ENCODE data around the gene EPB41L2. TPM values are rescaled to one million over a fixed set of nuclear protein-coding genes. Genes with fewer than 3 reads are reported as not detected.

The EPB41L2 gene
- total RNA-seq, 1 experiment from 2014 or later, result 22.5 TPM

DNA sequence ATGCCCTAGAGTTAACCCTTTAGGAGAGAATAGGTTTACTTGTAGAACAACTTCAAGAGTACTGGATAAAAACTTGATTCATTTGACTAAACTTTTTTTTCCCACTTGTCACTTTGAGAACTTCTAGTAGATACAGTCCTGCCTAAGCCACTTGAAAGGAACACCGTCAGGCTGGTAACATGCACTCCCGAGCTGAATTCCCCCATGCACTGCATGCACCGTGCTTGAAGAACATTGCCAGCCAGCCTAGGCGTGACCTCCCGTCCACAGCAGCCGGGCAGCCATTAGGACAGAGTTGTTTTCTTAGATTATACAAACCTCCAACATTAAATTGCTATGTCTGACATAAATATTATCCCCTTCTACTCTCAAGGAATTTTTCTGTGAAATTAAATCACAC is 183.2 kb downstream of the EPB41L2 start:
- DNase-seq (ENCODE audit: unreplicated experiment), result no peak
- no peaks in the 10 kb centered on the region for H3K36me3 Mint-ChIP-seq (ENCODE audit: insufficient read depth, unreplicated experiment)
- BruUV-seq (replicated peaks), result no TSS peak
- H3K4me1 Mint-ChIP-seq (ENCODE audit: insufficient read depth, unreplicated experiment), result no peaks in the 10 kb centered on the region
- H3K4me3 Mint-ChIP-seq (ENCODE audit: unreplicated experiment), result no peak overlapping the region
- no peaks in the 10 kb centered on the region for H3K27me3 Mint-ChIP-seq (ENCODE audit: insufficient read depth, unreplicated experiment)
- H3K9me3 Mint-ChIP-seq (ENCODE audit: unreplicated experiment), result no peaks in the 10 kb centered on the region
- CTCF ChIA-PET, result interaction anchor here (0.6 to 9.4 kb wide), 3 partner anchors 8 to 662 kb away, joined by 4 to 200 read pairs (median 16); no protein-coding TSS in a partner anchor
- TF ChIP-seq, protein P1, sequence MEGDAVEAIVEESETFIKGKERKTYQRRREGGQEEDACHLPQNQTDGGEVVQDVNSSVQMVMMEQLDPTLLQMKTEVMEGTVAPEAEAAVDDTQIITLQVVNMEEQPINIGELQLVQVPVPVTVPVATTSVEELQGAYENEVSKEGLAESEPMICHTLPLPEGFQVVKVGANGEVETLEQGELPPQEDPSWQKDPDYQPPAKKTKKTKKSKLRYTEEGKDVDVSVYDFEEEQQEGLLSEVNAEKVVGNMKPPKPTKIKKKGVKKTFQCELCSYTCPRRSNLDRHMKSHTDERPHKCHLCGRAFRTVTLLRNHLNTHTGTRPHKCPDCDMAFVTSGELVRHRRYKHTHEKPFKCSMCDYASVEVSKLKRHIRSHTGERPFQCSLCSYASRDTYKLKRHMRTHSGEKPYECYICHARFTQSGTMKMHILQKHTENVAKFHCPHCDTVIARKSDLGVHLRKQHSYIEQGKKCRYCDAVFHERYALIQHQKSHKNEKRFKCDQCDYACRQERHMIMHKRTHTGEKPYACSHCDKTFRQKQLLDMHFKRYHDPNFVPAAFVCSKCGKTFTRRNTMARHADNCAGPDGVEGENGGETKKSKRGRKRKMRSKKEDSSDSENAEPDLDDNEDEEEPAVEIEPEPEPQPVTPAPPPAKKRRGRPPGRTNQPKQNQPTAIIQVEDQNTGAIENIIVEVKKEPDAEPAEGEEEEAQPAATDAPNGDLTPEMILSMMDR (IDR thresholded peaks at IDR 0.05; ENCODE audit: unreplicated experiment), result no peak
- no peak overlapping the region for H3K27ac Mint-ChIP-seq (ENCODE audit: low read depth, unreplicated experiment)
- POLR2A ChIA-PET, result no interaction called here
- intact Hi-C loops (cut with micrococcal nuclease), result no loop called here

DNA sequence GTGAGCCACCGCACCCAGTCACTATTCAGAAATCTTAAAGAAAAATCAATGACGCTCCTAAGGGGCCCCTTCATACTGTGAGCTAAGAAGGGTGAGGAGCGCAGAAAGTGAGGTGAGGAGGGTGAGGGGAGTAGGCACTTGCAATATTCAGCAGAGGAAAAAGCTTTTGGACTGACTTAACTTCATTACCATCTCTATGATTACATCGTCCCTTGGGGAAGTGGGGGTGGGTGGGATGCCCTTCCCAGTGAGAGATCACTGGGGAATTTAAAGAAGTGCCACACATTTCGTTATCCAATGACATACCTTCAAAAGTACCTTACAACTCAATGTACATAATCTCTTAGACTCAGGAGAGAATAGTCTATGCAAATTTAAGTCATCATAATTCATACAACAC is 189.3 kb downstream of the EPB41L2 start:
- CTCF ChIA-PET, result interaction anchor here (0.6 to 4.8 kb wide), 17 partner anchors 11 to 832 kb away, joined by 3 to 48 read pairs (median 4); no protein-coding TSS in a partner anchor
- no peak for DNase-seq (ENCODE audit: unreplicated experiment)
- H3K4me1 Mint-ChIP-seq (ENCODE audit: insufficient read depth, unreplicated experiment), result no peaks in the 10 kb centered on the region
- POLR2A ChIA-PET, result no interaction called here
- no peaks in the 10 kb centered on the region for H3K9me3 Mint-ChIP-seq (ENCODE audit: unreplicated experiment)
- no peaks in the 10 kb centered on the region for H3K36me3 Mint-ChIP-seq (ENCODE audit: insufficient read depth, unreplicated experiment)
- no peaks in the 10 kb centered on the region for H3K27me3 Mint-ChIP-seq (ENCODE audit: insufficient read depth, unreplicated experiment)
- BruUV-seq (replicated peaks), result no TSS peak
- H3K4me3 Mint-ChIP-seq (ENCODE audit: unreplicated experiment), result no peak overlapping the region
- no peak overlapping the region for H3K27ac Mint-ChIP-seq (ENCODE audit: low read depth, unreplicated experiment)
- TF ChIP-seq, protein P1 (IDR thresholded peaks at IDR 0.05; ENCODE audit: unreplicated experiment), result no peak
- intact Hi-C loops (cut with micrococcal nuclease), result no loop called here

DNA sequence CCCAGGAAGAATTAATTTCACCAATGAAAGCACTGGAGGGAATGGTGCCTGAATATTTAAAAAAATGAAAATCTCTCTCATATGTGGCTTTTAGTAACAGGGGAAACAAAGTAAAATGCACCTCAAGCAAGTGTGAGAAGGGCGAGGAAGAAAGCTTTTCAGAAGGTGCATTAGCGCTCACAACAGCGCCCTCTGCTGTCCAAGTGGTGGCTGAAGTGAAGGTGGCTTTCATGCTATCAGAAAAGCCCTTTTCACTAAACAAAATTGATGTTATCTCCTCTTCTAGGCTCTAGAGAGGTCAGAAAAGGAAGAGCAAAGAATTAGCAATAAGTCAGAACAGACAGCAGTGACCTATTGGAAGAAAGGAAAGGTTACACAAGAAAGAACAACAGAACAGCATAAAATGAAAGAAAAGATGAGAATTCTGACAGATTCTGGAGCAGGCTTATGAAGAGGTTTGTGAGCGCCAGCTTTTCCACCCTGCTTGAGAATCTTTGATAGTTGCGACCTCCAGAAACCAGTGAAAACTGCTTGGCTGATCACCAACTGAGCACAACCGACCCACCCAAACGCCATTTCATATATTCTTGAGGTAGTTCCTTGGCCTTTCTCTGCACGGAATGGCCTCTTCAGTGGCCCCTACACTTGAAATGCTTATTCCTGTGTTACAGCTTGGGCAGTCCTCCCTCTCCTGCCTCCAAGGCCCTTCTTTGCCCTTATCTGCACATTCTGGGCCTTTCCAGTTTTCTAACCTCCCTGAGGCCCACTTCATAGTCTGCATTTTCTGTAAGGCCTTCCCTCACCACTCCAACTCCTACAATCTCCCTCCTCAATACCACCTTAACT is 190.6 kb downstream of the EPB41L2 start:
- Mint-ChIP-seq H3K4me1 (ENCODE audit: insufficient read depth, unreplicated experiment) (no peaks in the 10 kb centered on the region), H3K9me3 (ENCODE audit: unreplicated experiment) (no peaks in the 10 kb centered on the region), H3K36me3 (ENCODE audit: insufficient read depth, unreplicated experiment) (no peaks in the 10 kb centered on the region), H3K4me3 (ENCODE audit: unreplicated experiment) (no peak overlapping the region), H3K27ac (ENCODE audit: low read depth, unreplicated experiment) (no peak overlapping the region), H3K27me3 (ENCODE audit: insufficient read depth, unreplicated experiment) (no peaks in the 10 kb centered on the region)
- DNase-seq (ENCODE audit: unreplicated experiment), result peak; percentile 71
- CTCF ChIA-PET, result interaction anchor here (0.6 to 4.8 kb wide), 28 partner anchors 9 to 785 kb away, joined by 3 to 48 read pairs (median 3); no protein-coding TSS in a partner anchor
- TF ChIP-seq, protein P1 (IDR thresholded peaks at IDR 0.05; ENCODE audit: unreplicated experiment), result peak; percentile 85
- POLR2A ChIA-PET, result interaction anchor here (0.6 to 0.7 kb wide), 2 partner anchors 87 to 543 kb away, joined by 3 read pairs; no protein-coding TSS in a partner anchor
- BruUV-seq (replicated peaks), result no TSS peak
- intact Hi-C loops (cut with micrococcal nuclease), result loop anchor here (1.0 kb wide), 2 partner anchors 550 to 578 kb away; no protein-coding TSS in a partner anchor

DNA sequence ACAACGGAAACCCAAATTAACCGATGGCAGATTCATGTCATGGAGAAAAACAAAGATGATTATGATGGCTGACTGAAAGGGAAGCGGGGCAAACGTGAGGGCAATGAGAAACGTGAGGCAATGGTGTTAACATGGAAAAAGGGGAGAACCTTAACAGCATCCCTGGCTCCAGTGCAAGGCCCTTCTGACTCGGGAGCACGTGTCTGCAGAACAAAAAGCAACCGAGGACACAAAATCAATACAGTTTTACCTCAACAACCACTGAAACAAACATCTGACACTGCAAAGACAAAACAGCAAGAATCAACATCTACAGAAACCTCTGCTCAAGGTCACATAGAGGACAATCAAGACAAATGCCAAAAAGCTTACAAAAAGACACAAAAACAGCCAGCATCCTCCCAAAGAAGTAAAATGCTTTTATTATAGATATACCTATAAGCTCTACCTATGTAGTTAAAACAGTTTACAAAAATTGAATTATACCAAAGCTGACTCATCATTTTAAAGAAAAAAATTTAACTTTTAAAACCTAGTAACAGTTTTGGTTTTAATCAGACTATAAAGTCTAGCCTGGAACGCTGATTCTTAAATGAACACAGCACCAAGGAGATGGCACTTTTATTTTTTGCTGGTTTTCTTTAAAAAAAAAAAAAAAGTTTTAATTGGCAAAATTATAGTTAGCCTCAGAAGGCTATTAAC is 192.7 kb downstream of the EPB41L2 start:
- Mint-ChIP-seq H3K9me3 (ENCODE audit: unreplicated experiment) (no peaks in the 10 kb centered on the region), H3K4me3 (ENCODE audit: unreplicated experiment) (no peak overlapping the region), H3K27me3 (ENCODE audit: insufficient read depth, unreplicated experiment) (no peaks in the 10 kb centered on the region), H3K4me1 (ENCODE audit: insufficient read depth, unreplicated experiment) (no peaks in the 10 kb centered on the region), H3K36me3 (ENCODE audit: insufficient read depth, unreplicated experiment) (no peaks in the 10 kb centered on the region), H3K27ac (ENCODE audit: low read depth, unreplicated experiment) (no peak overlapping the region)
- CTCF ChIA-PET, result interaction anchor here (0.6 to 4.8 kb wide), 10 partner anchors 9 to 548 kb away, joined by 3 to 48 read pairs (median 7); no protein-coding TSS in a partner anchor
- POLR2A ChIA-PET, result interaction anchor here (0.6 kb wide), 1 partner anchor 191 kb away, joined by 3 read pairs; no protein-coding TSS in a partner anchor
- TF ChIP-seq, protein P1 (IDR thresholded peaks at IDR 0.05; ENCODE audit: unreplicated experiment), result no peak
- no TSS peak for BruUV-seq (replicated peaks)
- no peak for DNase-seq (ENCODE audit: unreplicated experiment)
- intact Hi-C loops (cut with micrococcal nuclease), result no loop called here
